ENCODE measurements around the gene WDR45B. TPM values are rescaled to one million over a fixed set of nuclear protein-coding genes. Genes with fewer than 3 reads are reported as not detected.

WDR45B gene
- polyA plus RNA-seq, 1 donor from 2014 or later, result 131 TPM

DNA sequence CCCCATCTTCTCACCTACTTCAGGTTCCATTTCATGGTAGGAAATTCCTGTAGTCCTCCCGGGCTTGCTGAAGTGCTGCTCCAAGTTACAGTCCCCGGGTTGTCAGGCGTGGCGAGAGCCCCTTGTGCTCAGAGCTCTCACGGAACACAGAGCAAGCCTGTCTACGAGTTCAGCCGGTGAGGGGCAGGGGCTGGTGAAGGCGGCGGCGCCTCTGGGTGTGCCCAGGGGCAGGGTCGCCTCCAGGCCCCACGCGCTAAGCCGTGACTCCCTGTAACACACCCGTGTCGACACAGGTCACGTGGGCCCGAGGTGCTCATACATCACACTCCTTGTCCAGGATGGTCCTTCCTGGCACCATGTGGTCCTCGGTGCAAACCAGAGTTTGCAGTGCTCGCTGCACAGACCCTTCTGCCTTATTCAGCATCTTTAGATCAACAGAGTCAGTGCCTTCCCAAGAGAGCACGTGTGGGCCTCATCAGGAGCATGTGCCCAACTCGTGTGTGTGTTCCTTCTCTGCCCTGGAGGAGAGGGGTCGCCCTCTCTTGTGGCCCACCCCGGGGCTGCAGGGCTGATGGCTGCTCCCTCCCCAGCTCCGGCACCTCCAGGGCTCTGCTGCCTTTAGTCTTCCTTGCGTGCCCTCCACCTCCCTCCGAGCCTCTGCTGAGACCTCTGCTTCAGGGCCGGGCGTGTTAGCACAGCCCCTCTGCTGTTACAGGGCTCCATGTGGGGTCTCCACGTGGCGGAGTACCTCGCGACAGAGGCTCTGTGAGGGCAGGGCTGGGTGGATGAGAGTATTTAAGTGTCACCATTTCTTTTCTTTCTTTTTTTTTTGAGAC, 51.2 kb downstream of the WDR45B start:
- peaks cover 4% of the 10 kb centered on the region for H3K36me3 ChIP-seq (ENCODE audit: insufficient read depth, low read length)
- H3K79me2 ChIP-seq (replicated peaks; ENCODE audit: insufficient read depth, low read length), result no peaks in the 10 kb centered on the region
- no peaks in the 10 kb centered on the region for H4K20me1 ChIP-seq (ENCODE audit: insufficient read depth)
- H3K27ac ChIP-seq (ENCODE audit: low read length), result no peak overlapping the region
- H3K9me2 ChIP-seq (ENCODE audit: insufficient read depth, low read length), result no peaks in the 10 kb centered on the region
- H3K4me3 ChIP-seq (ENCODE audit: low read length), result no peak overlapping the region
- no peak for TF ChIP-seq SMC3 (conservative IDR thresholded peaks at IDR 0.05; ENCODE audit: poor library complexity)
- no peak for TF ChIP-seq RAD21 (conservative IDR thresholded peaks at IDR 0.05)
- no peak for TF ChIP-seq CTCF (IDR thresholded peaks at IDR 0.05; ENCODE audit: poor library complexity, severe bottlenecking)
- no peak for TF ChIP-seq TAF1 (IDR thresholded peaks at IDR 0.05; ENCODE audit: low read depth)
- H3K9me3 ChIP-seq (ENCODE audit: low read length), result no peaks in the 10 kb centered on the region
- no peak overlapping the region for H2AFZ ChIP-seq (ENCODE audit: low read depth, low read length)
- H3K9ac ChIP-seq (ENCODE audit: low read length), result no peak overlapping the region
- no peak overlapping the region for H3K4me2 ChIP-seq (ENCODE audit: low read length)
- no peaks in the 10 kb centered on the region for H3F3A ChIP-seq (ENCODE audit: insufficient read depth, low read length, poor library complexity, severe bottlenecking)
- no peaks in the 10 kb centered on the region for H3K27me3 ChIP-seq (ENCODE audit: insufficient read depth, low read depth, low read length)

DNA sequence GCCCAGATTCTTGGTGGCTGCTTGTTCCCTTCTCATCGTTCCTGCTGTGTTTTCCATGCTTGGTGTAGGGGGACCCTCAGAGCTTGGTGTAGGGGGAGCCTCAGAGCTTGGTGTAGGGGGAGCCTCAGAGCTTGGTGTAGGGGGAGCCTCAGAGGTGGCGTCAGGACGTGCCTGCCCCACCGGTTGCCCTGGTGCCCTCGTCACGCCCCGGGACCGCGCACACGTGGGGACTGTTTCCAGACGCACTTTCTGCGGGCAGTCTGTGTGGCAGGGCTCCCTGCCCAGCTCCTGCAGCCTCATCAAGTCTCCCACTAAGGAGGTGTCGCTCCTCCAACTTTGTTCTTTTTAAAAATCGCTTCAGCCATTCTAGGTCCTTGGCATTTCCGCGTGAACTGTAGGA, 51.9 kb downstream of the WDR45B start:
- H2AFZ ChIP-seq (ENCODE audit: low read depth, low read length), result no peak overlapping the region
- no peak overlapping the region for H3K9ac ChIP-seq (ENCODE audit: low read length)
- no peaks in the 10 kb centered on the region for H3K9me3 ChIP-seq (ENCODE audit: low read length)
- TF ChIP-seq CTCF (IDR thresholded peaks at IDR 0.05; ENCODE audit: poor library complexity, severe bottlenecking), result no peak
- no peak for TF ChIP-seq EP300 (conservative IDR thresholded peaks at IDR 0.05; ENCODE audit: poor library complexity, severe bottlenecking)
- no peak for TF ChIP-seq TAF1 (IDR thresholded peaks at IDR 0.05; ENCODE audit: low read depth)
- TF ChIP-seq, protein P1, sequence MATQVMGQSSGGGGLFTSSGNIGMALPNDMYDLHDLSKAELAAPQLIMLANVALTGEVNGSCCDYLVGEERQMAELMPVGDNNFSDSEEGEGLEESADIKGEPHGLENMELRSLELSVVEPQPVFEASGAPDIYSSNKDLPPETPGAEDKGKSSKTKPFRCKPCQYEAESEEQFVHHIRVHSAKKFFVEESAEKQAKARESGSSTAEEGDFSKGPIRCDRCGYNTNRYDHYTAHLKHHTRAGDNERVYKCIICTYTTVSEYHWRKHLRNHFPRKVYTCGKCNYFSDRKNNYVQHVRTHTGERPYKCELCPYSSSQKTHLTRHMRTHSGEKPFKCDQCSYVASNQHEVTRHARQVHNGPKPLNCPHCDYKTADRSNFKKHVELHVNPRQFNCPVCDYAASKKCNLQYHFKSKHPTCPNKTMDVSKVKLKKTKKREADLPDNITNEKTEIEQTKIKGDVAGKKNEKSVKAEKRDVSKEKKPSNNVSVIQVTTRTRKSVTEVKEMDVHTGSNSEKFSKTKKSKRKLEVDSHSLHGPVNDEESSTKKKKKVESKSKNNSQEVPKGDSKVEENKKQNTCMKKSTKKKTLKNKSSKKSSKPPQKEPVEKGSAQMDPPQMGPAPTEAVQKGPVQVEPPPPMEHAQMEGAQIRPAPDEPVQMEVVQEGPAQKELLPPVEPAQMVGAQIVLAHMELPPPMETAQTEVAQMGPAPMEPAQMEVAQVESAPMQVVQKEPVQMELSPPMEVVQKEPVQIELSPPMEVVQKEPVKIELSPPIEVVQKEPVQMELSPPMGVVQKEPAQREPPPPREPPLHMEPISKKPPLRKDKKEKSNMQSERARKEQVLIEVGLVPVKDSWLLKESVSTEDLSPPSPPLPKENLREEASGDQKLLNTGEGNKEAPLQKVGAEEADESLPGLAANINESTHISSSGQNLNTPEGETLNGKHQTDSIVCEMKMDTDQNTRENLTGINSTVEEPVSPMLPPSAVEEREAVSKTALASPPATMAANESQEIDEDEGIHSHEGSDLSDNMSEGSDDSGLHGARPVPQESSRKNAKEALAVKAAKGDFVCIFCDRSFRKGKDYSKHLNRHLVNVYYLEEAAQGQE (IDR thresholded peaks at IDR 0.05; ENCODE audit: borderline replicate concordance), result no peak
- TF ChIP-seq EZH2 (IDR thresholded peaks at IDR 0.05; ENCODE audit: borderline replicate concordance, insufficient read depth, low read length, poor library complexity, severe bottlenecking), result no peak
- no peak for TF ChIP-seq MXI1 (conservative IDR thresholded peaks at IDR 0.05; ENCODE audit: poor library complexity, severe bottlenecking)
- no peak for TF ChIP-seq POLR2AphosphoS5 (IDR thresholded peaks at IDR 0.05)
- no peak for TF ChIP-seq RAD21 (conservative IDR thresholded peaks at IDR 0.05)
- no peak for TF ChIP-seq SMC3 (conservative IDR thresholded peaks at IDR 0.05; ENCODE audit: poor library complexity)
- H3K4me3 ChIP-seq (ENCODE audit: low read length), result no peak overlapping the region
- no peaks in the 10 kb centered on the region for H3F3A ChIP-seq (ENCODE audit: insufficient read depth, low read length, poor library complexity, severe bottlenecking)
- H3K79me2 ChIP-seq (replicated peaks; ENCODE audit: insufficient read depth, low read length), result no peaks in the 10 kb centered on the region
- peaks cover 4% of the 10 kb centered on the region for H3K36me3 ChIP-seq (ENCODE audit: insufficient read depth, low read length)
- H3K9me2 ChIP-seq (ENCODE audit: insufficient read depth, low read length), result no peaks in the 10 kb centered on the region
- H4K20me1 ChIP-seq (ENCODE audit: insufficient read depth), result no peaks in the 10 kb centered on the region
- H3K27me3 ChIP-seq (ENCODE audit: insufficient read depth, low read depth, low read length), result no peaks in the 10 kb centered on the region
- H3K27ac ChIP-seq (ENCODE audit: low read length), result no peak overlapping the region
- H3K4me2 ChIP-seq (ENCODE audit: low read length), result no peak overlapping the region
